ENCODE measurements around the gene CPNE4.

Gene CPNE4

GRCh38 chr3:131705558-131706051, 329.2 kb downstream of the CPNE4 start:
- TF ChIP-seq CTCF (conservative IDR thresholded peaks at IDR 0.05; ENCODE audit: low read depth, low read length), result no peak
- DNase-seq (ENCODE audit: low read depth), result peak; percentile 7
- H3K4me3 ChIP-seq (ENCODE audit: low read depth, low read length), result no peak overlapping the region

GRCh38 chr3:131705099-131705498, 329.7 kb downstream of the CPNE4 start:
- no peak for TF ChIP-seq CTCF (conservative IDR thresholded peaks at IDR 0.05; ENCODE audit: low read depth, low read length)
- H3K4me3 ChIP-seq (ENCODE audit: low read depth, low read length), result no peak overlapping the region
- no peak for DNase-seq (ENCODE audit: low read depth)

GRCh38 chr3:131704098-131704497, 330.7 kb downstream of the CPNE4 start:
- TF ChIP-seq CTCF (conservative IDR thresholded peaks at IDR 0.05; ENCODE audit: low read depth, low read length), result no peak
- no peak for DNase-seq (ENCODE audit: low read depth)
- no peak overlapping the region for H3K4me3 ChIP-seq (ENCODE audit: low read depth, low read length)

DNA sequence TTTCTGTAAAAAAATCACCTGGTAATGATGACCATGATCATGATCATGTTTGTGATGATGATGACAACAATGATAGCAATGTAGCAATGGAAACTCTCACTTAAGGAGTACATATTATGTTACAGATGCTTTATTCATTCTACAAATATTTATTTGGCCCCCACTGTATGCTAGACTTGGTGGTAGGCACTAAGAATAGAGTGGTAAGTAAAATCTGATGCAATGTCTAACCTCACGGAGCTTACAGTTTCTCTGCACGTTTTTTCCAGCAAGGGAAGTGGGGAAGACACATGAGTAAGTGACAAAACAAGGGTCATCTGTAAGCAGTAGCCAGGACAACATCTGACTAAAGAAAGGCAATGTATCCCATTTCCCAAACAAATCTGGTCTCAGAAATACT, 332.7 kb downstream of the CPNE4 start:
- H3K4me3 ChIP-seq (ENCODE audit: low read depth, low read length), result no peak overlapping the region
- no peak for DNase-seq (ENCODE audit: low read depth)
- no peak for TF ChIP-seq CTCF (conservative IDR thresholded peaks at IDR 0.05; ENCODE audit: low read depth, low read length)

- TF ChIP-seq CTCF (conservative IDR thresholded peaks at IDR 0.05; ENCODE audit: low read depth, low read length), result no peak
- no peak overlapping the region for H3K4me3 ChIP-seq (ENCODE audit: low read depth, low read length)
- peak; percentile 2 for DNase-seq (ENCODE audit: low read depth)
These were observed 333.6 kb downstream of the CPNE4 start for GRCh38 chr3:131701153-131701770.

GRCh38 chr3:131699001-131699400, 335.8 kb downstream of the CPNE4 start:
- DNase-seq (ENCODE audit: low read depth), result peak; percentile 20
- H3K4me3 ChIP-seq (ENCODE audit: low read depth, low read length), result no peak overlapping the region
- no peak for TF ChIP-seq CTCF (conservative IDR thresholded peaks at IDR 0.05; ENCODE audit: low read depth, low read length)

- H3K4me3 ChIP-seq (ENCODE audit: low read depth, low read length), result no peak overlapping the region
- TF ChIP-seq CTCF (conservative IDR thresholded peaks at IDR 0.05; ENCODE audit: low read depth, low read length), result no peak
- no peak for DNase-seq (ENCODE audit: low read depth)
These were observed 340.4 kb downstream of the CPNE4 start for GRCh38 chr3:131694376-131694775.
